ENCODE measurements around the gene PLAC9.
A peak's percentile ranks its signal among the peaks of the same experiment; 100 is the strongest.

PLAC9 gene

DNA sequence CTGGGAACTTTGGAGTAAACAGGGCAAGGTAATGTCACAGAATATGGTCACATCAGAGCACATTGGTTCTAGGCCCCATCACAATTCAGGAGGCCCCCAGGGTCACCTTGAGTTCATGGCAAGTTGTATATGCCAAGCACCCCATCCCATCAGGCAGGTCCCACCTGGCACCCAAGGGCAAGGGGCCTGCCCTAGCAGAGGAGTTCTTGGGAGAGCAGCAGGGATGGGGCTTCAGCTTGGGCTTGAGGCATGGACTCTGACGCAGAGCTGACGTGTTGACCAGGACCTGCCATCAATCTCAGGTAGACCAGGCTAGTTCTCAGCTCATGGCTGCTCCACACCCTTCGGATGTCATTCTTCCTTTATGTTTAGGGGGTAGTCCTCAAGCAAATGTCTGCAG, 20.9 kb downstream of the PLAC9 start:
- H2AFZ ChIP-seq (ENCODE audit: low read length, unreplicated experiment), result no peak overlapping the region
- H3K4me1 ChIP-seq (ENCODE audit: control insufficient read depth, insufficient read depth, low read length, unreplicated experiment), result peaks cover 33% of the 10 kb centered on the region
- H3K27ac ChIP-seq (ENCODE audit: low read depth, low read length), result no peak overlapping the region
- no peak overlapping the region for H3K4me3 ChIP-seq (ENCODE audit: low read depth, low read length)
- no peaks in the 10 kb centered on the region for H3K79me2 ChIP-seq (ENCODE audit: control insufficient read depth, insufficient read depth, low read length, unreplicated experiment)
- H3K27me3 ChIP-seq (ENCODE audit: insufficient read depth, low read length), result no peaks in the 10 kb centered on the region
- H3K36me3 ChIP-seq (ENCODE audit: insufficient read depth, low read length), result peaks cover 54% of the 10 kb centered on the region; the same call in 1 of the 2 replicates

DNA sequence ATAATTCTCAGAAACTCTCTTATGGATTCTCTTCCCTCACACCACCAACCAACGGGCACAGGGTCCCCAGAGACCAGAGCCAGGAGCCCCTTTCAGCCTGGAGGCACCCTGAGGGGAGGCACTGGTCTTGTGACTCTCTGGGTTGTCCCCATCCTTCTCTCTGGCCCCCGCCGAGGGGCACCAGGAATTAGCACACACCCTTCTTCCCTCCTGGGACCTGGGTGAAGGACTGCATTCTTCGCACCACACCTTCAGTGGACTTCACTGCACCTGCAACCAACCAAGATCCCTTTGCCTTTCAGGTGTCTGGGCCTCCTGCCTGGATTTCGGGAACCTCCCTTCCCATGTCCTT, 22.1 kb downstream of the PLAC9 start:
- H3K4me3 ChIP-seq (ENCODE audit: low read depth, low read length), result peak overlapping the region; percentile 9; the same call in 1 of the 2 replicates
- H3K79me2 ChIP-seq (ENCODE audit: control insufficient read depth, insufficient read depth, low read length, unreplicated experiment), result no peaks in the 10 kb centered on the region
- H3K27ac ChIP-seq (ENCODE audit: low read depth, low read length), result peak overlapping the region; percentile 80
- no peak overlapping the region for H2AFZ ChIP-seq (ENCODE audit: low read length, unreplicated experiment)
- H3K27me3 ChIP-seq (ENCODE audit: insufficient read depth, low read length), result no peaks in the 10 kb centered on the region
- H3K36me3 ChIP-seq (ENCODE audit: insufficient read depth, low read length), result peaks cover 43% of the 10 kb centered on the region; the same call in 1 of the 2 replicates
- H3K4me1 ChIP-seq (ENCODE audit: control insufficient read depth, insufficient read depth, low read length, unreplicated experiment), result peaks cover 42% of the 10 kb centered on the region

DNA sequence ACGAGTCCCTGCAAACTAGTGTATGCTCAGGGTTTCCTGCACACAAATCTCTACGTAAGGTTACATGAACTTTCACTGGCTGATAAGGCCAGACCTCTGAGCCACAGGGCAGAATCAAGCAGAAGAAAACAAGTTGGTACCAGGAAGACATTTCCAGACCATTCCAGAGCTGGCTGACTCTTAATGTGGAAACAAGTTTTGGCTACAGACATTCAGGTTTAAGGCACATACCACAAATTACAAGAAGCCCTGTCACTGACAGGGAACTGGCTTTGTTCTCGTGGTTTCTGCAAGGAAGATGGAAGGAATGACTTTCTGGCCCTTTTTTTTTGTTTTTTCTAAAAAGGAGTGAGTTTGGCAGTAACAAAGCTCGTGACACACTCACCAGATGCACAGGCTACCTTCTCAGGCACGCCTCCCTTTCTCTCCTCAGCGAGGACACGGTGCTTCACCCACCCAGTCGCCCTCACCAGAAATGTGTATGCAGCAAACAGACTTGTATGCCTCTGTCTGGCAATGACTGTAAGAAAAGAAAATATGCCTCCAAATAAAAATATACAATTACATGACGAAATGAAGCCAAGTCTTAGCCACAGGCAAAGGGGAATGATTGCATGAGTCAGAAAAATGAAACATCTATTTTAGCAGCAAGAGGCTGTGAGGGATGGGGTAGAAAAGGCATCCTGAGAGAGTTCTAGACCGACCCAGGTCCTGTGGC, 22.6 kb downstream of the PLAC9 start:
- Histone ChIP-seq H3K4me3 (ENCODE audit: low read depth, low read length) (peak overlapping the region; percentile 9; the same call in 1 of the 2 replicates), H3K79me2 (ENCODE audit: control insufficient read depth, insufficient read depth, low read length, unreplicated experiment) (no peaks in the 10 kb centered on the region), H2AFZ (ENCODE audit: low read length, unreplicated experiment) (no peak overlapping the region), H3K27me3 (ENCODE audit: insufficient read depth, low read length) (no peaks in the 10 kb centered on the region), H3K27ac (ENCODE audit: low read depth, low read length) (peak overlapping the region; percentile 80), H3K36me3 (ENCODE audit: insufficient read depth, low read length) (peaks cover 42% of the 10 kb centered on the region; the same call in 1 of the 2 replicates), H3K4me1 (ENCODE audit: control insufficient read depth, insufficient read depth, low read length, unreplicated experiment) (peaks cover 42% of the 10 kb centered on the region)

DNA sequence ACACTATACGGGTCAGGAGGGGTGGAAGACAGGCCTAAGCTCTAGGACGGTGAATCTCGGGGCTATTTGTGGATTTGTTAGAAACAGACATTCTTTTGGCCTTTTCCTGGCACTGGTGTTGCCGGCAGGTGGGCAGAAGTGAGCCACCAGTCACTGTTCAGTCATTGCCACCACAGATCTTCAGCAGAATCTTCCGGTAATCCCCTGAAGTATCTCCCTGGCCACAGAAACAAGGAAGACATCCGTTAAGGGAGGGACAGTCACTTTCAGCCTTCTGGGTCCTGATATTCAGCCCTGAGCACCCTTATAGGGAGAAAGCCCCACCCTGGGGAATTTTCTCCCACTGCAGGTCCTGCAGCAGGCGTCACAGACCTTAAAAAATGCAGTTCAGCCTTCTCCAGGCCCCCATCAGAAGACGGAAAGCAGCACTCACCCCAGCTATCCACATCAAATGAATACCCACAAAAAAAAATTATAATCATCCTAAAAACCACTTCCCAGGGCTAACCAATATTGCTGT, 23.2 kb downstream of the PLAC9 start:
- H3K79me2 ChIP-seq (ENCODE audit: control insufficient read depth, insufficient read depth, low read length, unreplicated experiment), result no peaks in the 10 kb centered on the region
- H2AFZ ChIP-seq (ENCODE audit: low read length, unreplicated experiment), result no peak overlapping the region
- peaks cover 42% of the 10 kb centered on the region for H3K4me1 ChIP-seq (ENCODE audit: control insufficient read depth, insufficient read depth, low read length, unreplicated experiment)
- peak overlapping the region; percentile 80 for H3K27ac ChIP-seq (ENCODE audit: low read depth, low read length)
- no peaks in the 10 kb centered on the region for H3K27me3 ChIP-seq (ENCODE audit: insufficient read depth, low read length)
- H3K4me3 ChIP-seq (ENCODE audit: low read depth, low read length), result no peak overlapping the region
- H3K36me3 ChIP-seq (ENCODE audit: insufficient read depth, low read length), result peaks cover 37% of the 10 kb centered on the region; the same call in 1 of the 2 replicates

DNA sequence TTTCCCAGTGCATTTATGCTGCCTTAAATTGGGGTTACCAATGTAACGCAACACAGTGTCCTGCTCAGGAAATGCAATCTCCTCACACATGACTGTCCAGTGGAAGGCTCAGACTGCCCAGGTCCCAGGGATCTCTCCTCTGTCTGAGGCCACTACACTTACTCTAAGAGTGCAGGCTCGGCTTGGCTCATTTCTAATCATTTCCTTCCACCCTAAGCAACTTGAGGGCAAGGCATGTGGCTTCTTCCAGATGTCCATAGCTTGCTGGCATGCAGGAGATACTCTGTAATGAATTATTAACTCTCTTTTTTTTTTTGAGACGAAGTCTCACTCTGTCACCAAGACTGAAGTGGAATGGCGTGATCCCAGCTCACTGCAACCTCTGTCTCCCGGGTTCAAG, 23.7 kb downstream of the PLAC9 start:
- no peak overlapping the region for H3K4me3 ChIP-seq (ENCODE audit: low read depth, low read length)
- no peak overlapping the region for H2AFZ ChIP-seq (ENCODE audit: low read length, unreplicated experiment)
- H3K79me2 ChIP-seq (ENCODE audit: control insufficient read depth, insufficient read depth, low read length, unreplicated experiment), result no peaks in the 10 kb centered on the region
- peaks cover 42% of the 10 kb centered on the region for H3K4me1 ChIP-seq (ENCODE audit: control insufficient read depth, insufficient read depth, low read length, unreplicated experiment)
- H3K27ac ChIP-seq (ENCODE audit: low read depth, low read length), result peak overlapping the region; percentile 80
- H3K27me3 ChIP-seq (ENCODE audit: insufficient read depth, low read length), result no peaks in the 10 kb centered on the region
- H3K36me3 ChIP-seq (ENCODE audit: insufficient read depth, low read length), result peaks cover 33% of the 10 kb centered on the region; the same call in 1 of the 2 replicates

DNA sequence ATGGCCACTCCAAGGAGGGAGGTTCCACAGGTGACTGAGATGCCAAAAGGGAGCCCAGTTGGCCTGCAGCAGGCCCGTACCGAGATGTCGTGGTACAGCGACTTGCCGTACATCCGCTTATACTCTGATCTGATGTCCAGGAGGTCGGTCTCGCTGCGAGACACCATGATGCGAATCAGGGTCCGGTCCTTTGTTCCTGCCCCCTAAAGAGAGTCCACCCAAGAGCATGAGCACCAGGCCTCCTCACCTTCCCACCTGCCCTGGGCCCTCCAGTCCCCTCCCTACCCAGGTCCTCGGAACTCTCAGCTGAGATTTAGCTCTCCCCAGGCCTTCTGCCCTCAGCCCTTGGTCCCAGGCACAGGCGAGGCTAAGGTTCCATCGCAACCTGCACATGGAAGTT, 25.0 kb downstream of the PLAC9 start:
- Histone ChIP-seq H3K27me3 (ENCODE audit: insufficient read depth, low read length) (no peaks in the 10 kb centered on the region), H2AFZ (ENCODE audit: low read length, unreplicated experiment) (no peak overlapping the region), H3K36me3 (ENCODE audit: insufficient read depth, low read length) (peaks cover 38% of the 10 kb centered on the region), H3K4me3 (ENCODE audit: low read depth, low read length) (no peak overlapping the region), H3K79me2 (ENCODE audit: control insufficient read depth, insufficient read depth, low read length, unreplicated experiment) (no peaks in the 10 kb centered on the region), H3K27ac (ENCODE audit: low read depth, low read length) (no peak overlapping the region), H3K4me1 (ENCODE audit: control insufficient read depth, insufficient read depth, low read length, unreplicated experiment) (peaks cover 42% of the 10 kb centered on the region)

DNA sequence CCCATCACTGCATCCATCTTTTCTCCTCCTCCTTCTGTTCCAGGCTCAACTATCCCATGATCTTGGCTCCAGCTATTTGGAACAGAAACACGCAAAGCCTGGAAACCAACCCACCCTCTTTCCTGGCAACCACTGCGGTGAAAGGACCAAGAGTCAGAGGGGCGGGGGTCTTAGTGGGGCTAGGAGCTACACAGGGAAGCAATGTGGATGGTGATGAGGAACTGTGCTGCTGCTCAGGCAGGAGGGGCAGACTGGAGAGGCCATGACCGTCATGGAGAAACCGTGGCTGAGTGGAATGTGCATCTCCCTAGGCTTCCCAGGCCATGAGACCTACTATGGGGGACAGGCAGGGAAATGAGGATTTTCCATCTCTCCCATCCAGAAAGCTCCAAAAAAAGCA, 25.6 kb downstream of the PLAC9 start:
- Histone ChIP-seq H3K4me3 (ENCODE audit: low read depth, low read length) (no peak overlapping the region), H3K4me1 (ENCODE audit: control insufficient read depth, insufficient read depth, low read length, unreplicated experiment) (peaks cover 46% of the 10 kb centered on the region), H3K36me3 (ENCODE audit: insufficient read depth, low read length) (peaks cover 43% of the 10 kb centered on the region), H3K27ac (ENCODE audit: low read depth, low read length) (peak overlapping the region; percentile 54), H3K27me3 (ENCODE audit: insufficient read depth, low read length) (no peaks in the 10 kb centered on the region), H2AFZ (ENCODE audit: low read length, unreplicated experiment) (no peak overlapping the region), H3K79me2 (ENCODE audit: control insufficient read depth, insufficient read depth, low read length, unreplicated experiment) (no peaks in the 10 kb centered on the region)

DNA sequence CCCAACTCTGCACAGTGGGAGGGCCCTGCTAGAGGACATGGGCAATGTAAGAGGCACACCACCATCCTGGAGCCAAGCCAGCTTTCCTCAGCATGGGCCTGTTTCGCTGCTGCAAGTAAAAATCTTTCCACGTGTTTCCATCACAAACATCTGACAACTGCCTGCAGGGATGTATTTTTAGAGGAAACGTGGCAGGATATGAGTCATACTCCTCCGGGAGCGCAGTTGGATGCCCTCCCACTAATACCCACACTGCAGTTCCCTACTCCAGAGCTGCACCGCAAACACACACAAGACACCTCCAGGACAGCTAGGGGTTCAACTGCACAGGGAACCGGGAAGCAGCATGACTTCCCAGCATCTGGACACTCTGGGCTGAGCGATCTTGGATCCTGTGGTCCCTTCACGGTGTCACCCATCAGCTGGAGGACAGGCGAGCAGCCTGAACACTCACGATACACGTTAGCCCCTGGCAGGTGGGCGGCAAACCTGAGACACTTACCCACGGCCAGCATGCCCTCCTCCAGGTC, 26.1 kb downstream of the PLAC9 start:
- Histone ChIP-seq H3K4me3 (ENCODE audit: low read depth, low read length) (no peak overlapping the region), H3K27ac (ENCODE audit: low read depth, low read length) (peak overlapping the region; percentile 65), H3K4me1 (ENCODE audit: control insufficient read depth, insufficient read depth, low read length, unreplicated experiment) (peaks cover 52% of the 10 kb centered on the region)

DNA sequence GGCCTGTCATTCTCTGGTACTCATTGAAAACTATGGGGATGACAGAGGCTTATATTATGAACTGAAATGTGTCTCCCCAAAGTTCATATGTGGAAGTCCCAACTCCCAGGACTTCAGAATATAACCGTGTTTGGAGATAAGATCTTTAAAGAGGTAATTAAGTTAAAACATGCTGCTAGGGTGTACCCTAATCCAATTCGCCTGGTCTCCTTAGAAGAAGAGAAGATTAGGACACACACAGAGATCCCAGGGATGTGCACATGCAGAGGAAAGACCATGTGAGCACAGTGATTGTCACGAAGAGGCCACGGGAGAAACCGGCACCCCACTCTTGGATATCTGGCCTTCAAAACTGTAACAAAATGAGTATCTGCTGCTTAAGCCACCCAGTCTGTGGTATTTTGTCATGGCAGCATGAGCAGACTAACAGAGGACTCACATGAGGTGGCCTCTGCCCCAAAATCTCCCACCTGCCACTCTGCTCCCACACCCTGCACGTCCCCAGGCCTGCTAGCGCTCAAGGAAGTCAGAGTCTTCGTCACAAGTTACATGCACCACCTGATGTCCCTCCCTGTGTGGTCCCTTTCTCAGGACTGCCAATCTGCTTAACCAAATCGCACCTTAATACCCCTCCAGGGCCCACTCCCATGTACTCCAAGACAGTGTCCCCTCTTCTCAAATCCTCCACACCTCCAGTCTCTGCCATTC, 26.8 kb downstream of the PLAC9 start:
- Histone ChIP-seq H3K27ac (ENCODE audit: low read depth, low read length) (peak overlapping the region; percentile 65), H3K4me3 (ENCODE audit: low read depth, low read length) (no peak overlapping the region)

More for the DNA sequence above, 26.1 kb downstream of the PLAC9 start:
- H3K27me3 ChIP-seq (ENCODE audit: insufficient read depth, low read length), result no peaks in the 10 kb centered on the region
- no peak overlapping the region for H2AFZ ChIP-seq (ENCODE audit: low read length, unreplicated experiment)
- H3K79me2 ChIP-seq (ENCODE audit: control insufficient read depth, insufficient read depth, low read length, unreplicated experiment), result no peaks in the 10 kb centered on the region
- peaks cover 40% of the 10 kb centered on the region for H3K36me3 ChIP-seq (ENCODE audit: insufficient read depth, low read length)

DNA sequence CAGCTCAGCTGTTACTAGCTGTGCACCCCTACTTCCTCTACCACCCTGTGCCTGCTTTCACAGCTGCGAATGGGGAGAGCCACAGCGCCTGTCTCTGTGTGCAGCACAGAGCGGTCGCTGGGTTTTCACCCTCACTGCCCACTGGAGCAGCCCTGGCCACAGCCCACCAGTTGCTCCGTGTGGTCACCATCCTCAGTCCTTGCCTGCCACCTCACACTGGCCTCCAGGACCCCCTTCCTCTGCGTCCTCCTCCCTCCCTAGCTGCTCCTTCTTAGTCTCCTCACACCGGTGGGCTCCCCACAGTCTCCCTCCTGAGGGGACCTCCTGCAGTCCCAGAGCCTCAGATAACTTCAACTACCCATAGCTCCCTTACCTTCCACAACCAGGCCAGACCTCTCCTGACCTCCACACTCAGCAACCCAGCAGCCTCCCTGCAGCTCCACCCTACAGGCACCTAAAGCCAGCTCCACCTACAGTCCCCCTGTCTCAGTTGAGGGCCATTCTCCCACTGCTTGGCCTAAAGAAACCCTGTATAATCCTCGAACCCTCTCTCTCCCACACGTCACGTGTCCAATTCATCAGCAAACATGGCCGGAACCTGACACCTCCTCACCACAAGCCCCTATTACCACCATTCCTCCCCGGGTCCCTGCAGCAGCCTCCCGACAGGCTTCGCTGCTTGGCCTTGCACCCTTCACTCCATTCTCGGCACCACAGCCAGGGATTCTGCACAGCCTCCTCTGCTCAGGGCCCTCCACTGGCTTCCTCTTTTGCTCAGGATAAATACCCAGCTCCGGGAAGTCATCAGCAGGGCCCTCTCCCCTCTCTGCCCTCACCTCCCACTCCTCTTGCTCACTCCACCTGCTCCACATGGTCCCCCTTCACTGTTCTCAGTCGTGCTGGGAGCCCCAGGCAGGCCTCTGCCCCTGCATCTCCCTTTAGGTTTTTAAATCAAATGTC, 28.1 kb downstream of the PLAC9 start:
- H2AFZ ChIP-seq (ENCODE audit: low read length, unreplicated experiment), result no peak overlapping the region
- H3K79me2 ChIP-seq (ENCODE audit: control insufficient read depth, insufficient read depth, low read length, unreplicated experiment), result peaks cover 6% of the 10 kb centered on the region
- H3K27ac ChIP-seq (ENCODE audit: low read depth, low read length), result no peak overlapping the region
- peaks cover 40% of the 10 kb centered on the region for H3K36me3 ChIP-seq (ENCODE audit: insufficient read depth, low read length)
- H3K4me1 ChIP-seq (ENCODE audit: control insufficient read depth, insufficient read depth, low read length, unreplicated experiment), result peaks cover 58% of the 10 kb centered on the region
- no peak overlapping the region for H3K4me3 ChIP-seq (ENCODE audit: low read depth, low read length)
- no peaks in the 10 kb centered on the region for H3K27me3 ChIP-seq (ENCODE audit: insufficient read depth, low read length)

More for the DNA sequence above, 26.8 kb downstream of the PLAC9 start:
- Histone ChIP-seq H3K79me2 (ENCODE audit: control insufficient read depth, insufficient read depth, low read length, unreplicated experiment) (no peaks in the 10 kb centered on the region), H3K27me3 (ENCODE audit: insufficient read depth, low read length) (no peaks in the 10 kb centered on the region), H2AFZ (ENCODE audit: low read length, unreplicated experiment) (no peak overlapping the region), H3K36me3 (ENCODE audit: insufficient read depth, low read length) (peaks cover 40% of the 10 kb centered on the region), H3K4me1 (ENCODE audit: control insufficient read depth, insufficient read depth, low read length, unreplicated experiment) (peaks cover 57% of the 10 kb centered on the region)
